Fibroblast of lung (primary cell): ENCODE measurements around the gene DNMT3A. TPM values are rescaled to one million over a fixed set of nuclear protein-coding genes. Genes with fewer than 3 reads are reported as not detected.

Experiments
- DNase-seq, 2 donors: peaks; one replicate each; pipeline versions ENCODE4 v3.0.0 to v3.0.0-alpha.2; 2010; ENCODE audit warnings: low read depth in 2 of 2
- H2AFZ ChIP-seq: 2 replicates; pipeline ENCODE4 v1.5.1; 2012; ENCODE audit warnings: low read length, control low read depth, inconsistent platforms
- H3K27ac ChIP-seq: 2 replicates; pipeline ENCODE4 v1.5.1; 2011; ENCODE audit warnings: low read length, control low read depth; ENCODE audit not compliant: insufficient read depth
- H3K27me3 ChIP-seq: 2 replicates; pipeline ENCODE4 v1.5.1; 2011; ENCODE audit warnings: mild to moderate bottlenecking, low read length; ENCODE audit not compliant: control insufficient read depth, insufficient read depth
- H3K36me3 ChIP-seq: 2 replicates; pipeline ENCODE4 v1.5.1; 2011; ENCODE audit warnings: low read length; ENCODE audit not compliant: control insufficient read depth, insufficient read depth
- H3K4me1 ChIP-seq: 2 replicates; pipeline ENCODE4 v1.5.1; 2011; ENCODE audit warnings: low read length; ENCODE audit not compliant: control insufficient read depth, insufficient read depth; ENCODE audit errors: extremely low read depth
- H3K4me2 ChIP-seq: 2 replicates; pipeline ENCODE4 v1.5.1; 2011; ENCODE audit warnings: low read length, control low read depth; ENCODE audit not compliant: insufficient read depth; ENCODE audit errors: extremely low read depth
- H3K4me3 ChIP-seq, 4 experiments: fragments of 200-600 bp in 1 of 4; sonication (generic) in 1 of 4; replicated peaks in 1 of 4; 2 replicates each; pipeline ENCODE4 v1.5.1; 2011 to 2016; ENCODE audit warnings: low read length in 4 of 4, low read depth in 3 of 4, mild to moderate bottlenecking in 3 of 4, control low read depth in 2 of 4, inconsistent platforms in 1 of 4, mixed read lengths in 1 of 4; ENCODE audit not compliant: insufficient read depth in 1 of 4; ENCODE audit errors: control extremely low read depth in 1 of 4
- H3K79me2 ChIP-seq: 2 replicates; pipeline ENCODE4 v1.5.1; 2012; ENCODE audit warnings: mild to moderate bottlenecking, low read length, inconsistent platforms; ENCODE audit not compliant: control insufficient read depth, insufficient read depth
- H3K9ac ChIP-seq: 2 replicates; pipeline ENCODE4 v1.5.1; 2011; ENCODE audit warnings: mild to moderate bottlenecking, low read length, control low read depth; ENCODE audit not compliant: insufficient read depth
- H3K9me3 ChIP-seq: 2 replicates; pipeline ENCODE4 v1.5.1; 2012; ENCODE audit warnings: low read depth, low read length; ENCODE audit not compliant: control insufficient read depth, insufficient read depth
- H4K20me1 ChIP-seq: 2 replicates; pipeline ENCODE4 v1.5.1; 2011; ENCODE audit warnings: low read length; ENCODE audit not compliant: control insufficient read depth, insufficient read depth; ENCODE audit errors: extremely low read depth
- CTCF ChIP-seq, 2 donors: IDR thresholded peaks in 1 of 2; conservative IDR thresholded peaks in 1 of 2; 1 replicate in 1 of 2; 2 replicates in 1 of 2; pipeline ENCODE4 v1.5.1; 2011 to 2012; ENCODE audit warnings: low read length in 2 of 2, control low read depth in 1 of 2, inconsistent platforms in 1 of 2, low read depth in 1 of 2, mild to moderate bottlenecking in 1 of 2
- EZH2 ChIP-seq: IDR thresholded peaks from 2 replicates; pipeline ENCODE4 v1.5.1; 2012; ENCODE audit warnings: low read length, control low read depth, mild to moderate bottlenecking; ENCODE audit errors: missing control alignments
- polyA plus RNA-seq, 2 donors: library from polyadenylated mRNA; depleted of rRNA in 1 of 2; stranded (reverse) in 1 of 2; unstranded in 1 of 2; fragments of >200 nt; gene quantifications; 2 replicates each; pipeline ENCODE4 v1.2.1, GENCODE V29; 2011 to 2012; ENCODE audit warnings: missing spikeins in 1 of 2
- total RNA-seq: library from RNA; depleted of rRNA; stranded (reverse); fragments of >200 nt; gene quantifications from 2 replicates; pipeline ENCODE4 v1.2.1, GENCODE V29; 2014

Gene DNMT3A
- total and polyA plus RNA-seq, 2 donors (not counting 1 experiment from before 2014, with no cell fraction given), result 3.6 to 19.7 TPM

DNA sequence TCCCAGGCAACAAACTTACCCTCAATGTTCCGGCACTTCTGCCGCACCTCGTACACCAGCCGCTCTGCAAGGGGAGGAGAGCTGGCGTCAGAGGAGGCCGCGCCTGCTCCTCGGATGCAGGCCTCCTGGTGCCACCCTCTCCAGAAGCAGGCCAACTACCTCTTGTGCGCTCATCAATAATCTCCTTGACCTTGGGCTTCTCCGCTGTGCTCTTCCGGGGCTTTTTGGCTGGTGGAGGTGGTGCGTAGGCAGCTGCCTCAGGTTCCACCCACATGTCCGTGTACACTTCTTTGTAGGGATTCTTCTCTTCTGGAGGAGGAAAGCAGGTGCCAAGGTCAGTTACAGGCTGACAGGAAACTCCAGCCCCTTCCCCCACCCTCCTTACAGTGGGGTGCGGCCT lies 95.7 kb downstream of the DNMT3A start:
- no peak for DNase-seq
- Histone ChIP-seq H2AFZ (no peak overlapping the region), H3K4me3 (no peak overlapping the region), H3K9me3 (no peaks in the 10 kb centered on the region), H3K79me2 (no peaks in the 10 kb centered on the region), H3K27ac (no peak overlapping the region), H3K4me1 (no peaks in the 10 kb centered on the region), H4K20me1 (no peaks in the 10 kb centered on the region), H3K9ac (no peak overlapping the region), H3K36me3 (peaks cover 16% of the 10 kb centered on the region), H3K4me2 (no peak overlapping the region), H3K27me3 (no peaks in the 10 kb centered on the region)
- no peak for TF ChIP-seq CTCF (conservative IDR thresholded peaks at IDR 0.05 in 1 of 2, IDR thresholded peaks at IDR 0.05 in 1 of 2; ENCODE audit: low read depth in 1 of 2, low read length in 2 of 2)
- no peak for TF ChIP-seq EZH2

GRCh38 chr2:25245141-25245540 lies 96.6 kb downstream of the DNMT3A start:
- no peak for TF ChIP-seq EZH2
- no peak for TF ChIP-seq CTCF (conservative IDR thresholded peaks at IDR 0.05 in 1 of 2, IDR thresholded peaks at IDR 0.05 in 1 of 2; ENCODE audit: low read depth in 1 of 2, low read length in 2 of 2)

DNA sequence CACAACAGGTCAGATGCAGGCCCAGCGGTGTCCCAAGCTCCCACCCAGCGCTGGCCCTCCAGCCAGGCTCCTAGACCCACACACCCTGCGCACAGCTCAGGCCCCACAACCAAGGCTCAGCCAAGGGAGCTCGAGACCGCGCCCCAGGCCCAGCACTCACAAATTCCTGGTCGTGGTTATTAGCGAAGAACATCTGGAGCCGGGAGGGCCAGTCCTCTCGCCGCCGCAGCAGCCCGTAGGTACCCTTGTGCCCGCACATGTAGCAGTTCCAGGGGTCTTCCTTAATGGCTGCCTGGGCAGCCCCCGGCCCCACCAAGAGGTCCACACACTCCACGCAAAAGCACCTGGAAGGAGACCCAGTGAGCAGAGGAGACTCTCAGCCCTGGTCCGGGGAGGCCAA lies 97.7 kb downstream of the DNMT3A start:
- Histone ChIP-seq H3K9me3 (no peaks in the 10 kb centered on the region), H3K4me1 (no peaks in the 10 kb centered on the region), H3K27me3 (no peaks in the 10 kb centered on the region), H3K9ac (no peak overlapping the region), H3K27ac (no peak overlapping the region), H3K36me3 (peaks cover 22% of the 10 kb centered on the region), H4K20me1 (no peaks in the 10 kb centered on the region), H3K79me2 (no peaks in the 10 kb centered on the region), H3K4me3 (no peak overlapping the region), H3K4me2 (no peak overlapping the region), H2AFZ (no peak overlapping the region)
- no peak for TF ChIP-seq EZH2
- TF ChIP-seq CTCF (conservative IDR thresholded peaks at IDR 0.05 in 1 of 2, IDR thresholded peaks at IDR 0.05 in 1 of 2; ENCODE audit: low read depth in 1 of 2, low read length in 2 of 2), result no peak
- no peak for DNase-seq

More at GRCh38 chr2:25245141-25245540, 96.6 kb downstream of the DNMT3A start:
- Histone ChIP-seq H3K27ac (no peak overlapping the region), H3K4me3 (no peak overlapping the region), H3K9ac (no peak overlapping the region), H3K4me2 (no peak overlapping the region), H3K79me2 (no peaks in the 10 kb centered on the region), H3K36me3 (peaks cover 21% of the 10 kb centered on the region), H3K4me1 (no peaks in the 10 kb centered on the region), H2AFZ (no peak overlapping the region), H4K20me1 (no peaks in the 10 kb centered on the region), H3K9me3 (no peaks in the 10 kb centered on the region), H3K27me3 (no peaks in the 10 kb centered on the region)
- DNase-seq, result no peak
